ENCODE measurements around the gene CFAP410. TPM values are rescaled to one million over a fixed set of nuclear protein-coding genes. Genes with fewer than 3 reads are reported as not detected.

The CFAP410 gene
- total and polyA plus RNA-seq, 2 of the 8 experiments (the other 6 are each of a cell fraction or from before 2014, with no cell fraction given), result 10.6 to 12.0 TPM

- no peak for TF ChIP-seq RFX5 (IDR thresholded peaks at IDR 0.05; ENCODE audit: borderline replicate concordance, low read depth, low read length)
- peak in 1 of 2 experiments; percentile 16; a peak in 1 of 4 replicates for TF ChIP-seq RAD21 (IDR thresholded peaks at IDR 0.05 in 1 of 2, conservative IDR thresholded peaks at IDR 0.05 in 1 of 2; ENCODE audit: low read depth in 2 of 2, low read length in 2 of 2)
- peak; percentile 86 for TF ChIP-seq POLR2AphosphoS5 (IDR thresholded peaks at IDR 0.05; ENCODE audit: low read depth, low read length)
- TF ChIP-seq YY1 (IDR thresholded peaks at IDR 0.05; ENCODE audit: low read depth, low read length), result peak; percentile 55; the same call in 1 of the 2 replicates
- peak; percentile 90 to 99; a peak in 3 of 4 replicates for TF ChIP-seq SIN3A (conservative IDR thresholded peaks at IDR 0.05 in 1 of 2, IDR thresholded peaks at IDR 0.05 in 1 of 2; ENCODE audit: low read depth in 1 of 2, low read length in 2 of 2)
- no peak for TF ChIP-seq HDAC2 (IDR thresholded peaks at IDR 0.05; ENCODE audit: borderline replicate concordance in 1 of 2, low read depth in 2 of 2, low read length in 2 of 2)
- TF ChIP-seq SUZ12 (IDR thresholded peaks at IDR 0.05; ENCODE audit: low read length), result no peak
- peak; percentile 88 for TF ChIP-seq PHF8 (conservative IDR thresholded peaks at IDR 0.05; ENCODE audit: low read depth, low read length)
- no peak for TF ChIP-seq EGR1 (IDR thresholded peaks at IDR 0.05; ENCODE audit: borderline replicate concordance, low read depth, low read length)
- no peak for TF ChIP-seq KDM1A (IDR thresholded peaks at IDR 0.05; ENCODE audit: borderline replicate concordance, low read length)
- TF ChIP-seq TAF1 (IDR thresholded peaks at IDR 0.05; ENCODE audit: low read depth, low read length), result peak; percentile 85
- no peak for TF ChIP-seq CEBPB (IDR thresholded peaks at IDR 0.05; ENCODE audit: low read depth, low read length)
Observed at GRCh38 chr21:44338971-44339910, at the start of gene CFAP410 (continued).

Data from H1 (cell line).